ENCODE data around the gene CRAMP1. TPM values are rescaled to one million over a fixed set of nuclear protein-coding genes. Genes with fewer than 3 reads are reported as not detected.
"Not testable (repeated sequence)": the region's sequence is repeated elsewhere in the genome, so short reads cannot be mapped to it uniquely, and the experiment has no call there.

Gene CRAMP1
- polyA plus RNA-seq, 2 of the 4 experiments (the other 2 are of a cell fraction): 6.5 to 9.1 TPM

DNA sequence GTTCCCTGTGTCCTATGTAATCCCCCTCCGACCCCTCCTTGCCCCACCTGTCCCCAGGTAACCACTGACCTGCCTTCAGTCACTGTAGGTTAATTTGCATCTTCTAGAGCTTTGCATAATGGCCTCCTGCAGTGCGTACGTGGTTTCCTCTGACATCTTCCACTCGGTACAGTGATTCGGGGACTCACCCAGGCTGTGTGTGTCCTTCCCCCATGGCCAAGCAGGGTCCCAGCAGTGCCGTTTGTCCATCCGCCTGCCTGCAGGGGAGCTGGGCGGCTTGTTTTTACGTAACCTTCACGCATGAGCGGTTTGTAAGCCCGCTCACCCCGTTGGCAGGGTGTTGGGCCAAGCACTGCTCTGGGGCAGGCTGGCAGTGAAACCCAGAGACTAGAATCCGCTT is 101.8 kb downstream of the CRAMP1 start:
- TF ChIP-seq FOXS1 (CRISPR knock-in tag; IDR thresholded peaks at IDR 0.05) (no peak), ZNF302 (CRISPR knock-in tag; IDR thresholded peaks at IDR 0.05) (no peak), NPAS2 (CRISPR knock-in tag; IDR thresholded peaks at IDR 0.05; ENCODE audit: borderline replicate concordance) (no peak), TP53 (CRISPR knock-in tag; IDR thresholded peaks at IDR 0.05) (no peak), HEYL (CRISPR knock-in tag; IDR thresholded peaks at IDR 0.05) (no peak), RFX5 (IDR thresholded peaks at IDR 0.05) (no peak)
- FAIRE-seq (no peak), DNase-seq (ENCODE audit: low read depth in 1 of 2, low spot score in 1 of 2) (no peak), ATAC-seq (no peak)
- Histone ChIP-seq H3K4me3 (no peak overlapping the region), H3K4me2 (no peak overlapping the region), H3K27ac (no peak overlapping the region), H3K9me3 (no peaks in the 10 kb centered on the region), H3K4me1 (peaks cover 6% of the 10 kb centered on the region; the same call in 2 of the 3 replicates)
- POLR2A ChIA-PET: interaction anchor here (0.6 kb wide), 1 partner anchor 9 kb away, joined by 3 read pairs; no protein-coding TSS in a partner anchor
- WGBS (ENCODE audit: missing lambda C conversion rate): 94% methylated on average over 14 of the region's 14 CpGs
- CTCF ChIA-PET: no interaction called here

DNA sequence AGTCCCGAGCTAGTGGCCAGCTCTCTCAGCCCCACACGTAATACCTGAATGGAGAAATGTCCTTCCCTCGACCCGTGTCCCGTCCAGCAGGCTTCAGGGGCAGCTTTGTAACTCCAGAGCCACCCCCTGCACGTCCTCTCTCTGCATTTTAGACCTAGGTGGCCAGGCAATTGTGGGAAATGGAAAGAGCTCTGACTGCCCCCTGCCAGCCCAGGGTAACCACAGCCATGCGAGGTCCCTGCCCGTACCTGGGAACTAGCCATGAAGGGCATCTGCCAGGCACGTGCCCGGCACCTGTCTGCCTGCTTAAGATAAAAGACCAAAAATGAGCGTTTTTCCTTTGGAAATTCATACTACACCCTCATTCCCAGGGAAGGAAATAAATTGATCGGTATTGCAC is 103.1 kb downstream of the CRAMP1 start:
- ATAC-seq: no peak
- FAIRE-seq: no peak
- no peaks in the 10 kb centered on the region for H3K9me3 ChIP-seq
- DNase-seq (ENCODE audit: low read depth in 1 of 2, low spot score in 1 of 2): no peak
- POLR2A ChIA-PET: interaction anchor here (0.7 kb wide), 1 partner anchor 12 kb away, joined by 4 read pairs; no protein-coding TSS in a partner anchor
- TF ChIP-seq TP53 (CRISPR knock-in tag; IDR thresholded peaks at IDR 0.05): no peak
- no peak for TF ChIP-seq ELK1 (IDR thresholded peaks at IDR 0.05; ENCODE audit: low read depth, low read length)
- TF ChIP-seq, protein P1, sequence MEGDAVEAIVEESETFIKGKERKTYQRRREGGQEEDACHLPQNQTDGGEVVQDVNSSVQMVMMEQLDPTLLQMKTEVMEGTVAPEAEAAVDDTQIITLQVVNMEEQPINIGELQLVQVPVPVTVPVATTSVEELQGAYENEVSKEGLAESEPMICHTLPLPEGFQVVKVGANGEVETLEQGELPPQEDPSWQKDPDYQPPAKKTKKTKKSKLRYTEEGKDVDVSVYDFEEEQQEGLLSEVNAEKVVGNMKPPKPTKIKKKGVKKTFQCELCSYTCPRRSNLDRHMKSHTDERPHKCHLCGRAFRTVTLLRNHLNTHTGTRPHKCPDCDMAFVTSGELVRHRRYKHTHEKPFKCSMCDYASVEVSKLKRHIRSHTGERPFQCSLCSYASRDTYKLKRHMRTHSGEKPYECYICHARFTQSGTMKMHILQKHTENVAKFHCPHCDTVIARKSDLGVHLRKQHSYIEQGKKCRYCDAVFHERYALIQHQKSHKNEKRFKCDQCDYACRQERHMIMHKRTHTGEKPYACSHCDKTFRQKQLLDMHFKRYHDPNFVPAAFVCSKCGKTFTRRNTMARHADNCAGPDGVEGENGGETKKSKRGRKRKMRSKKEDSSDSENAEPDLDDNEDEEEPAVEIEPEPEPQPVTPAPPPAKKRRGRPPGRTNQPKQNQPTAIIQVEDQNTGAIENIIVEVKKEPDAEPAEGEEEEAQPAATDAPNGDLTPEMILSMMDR (IDR thresholded peaks at IDR 0.05): no peak
- TF ChIP-seq, protein P2, sequence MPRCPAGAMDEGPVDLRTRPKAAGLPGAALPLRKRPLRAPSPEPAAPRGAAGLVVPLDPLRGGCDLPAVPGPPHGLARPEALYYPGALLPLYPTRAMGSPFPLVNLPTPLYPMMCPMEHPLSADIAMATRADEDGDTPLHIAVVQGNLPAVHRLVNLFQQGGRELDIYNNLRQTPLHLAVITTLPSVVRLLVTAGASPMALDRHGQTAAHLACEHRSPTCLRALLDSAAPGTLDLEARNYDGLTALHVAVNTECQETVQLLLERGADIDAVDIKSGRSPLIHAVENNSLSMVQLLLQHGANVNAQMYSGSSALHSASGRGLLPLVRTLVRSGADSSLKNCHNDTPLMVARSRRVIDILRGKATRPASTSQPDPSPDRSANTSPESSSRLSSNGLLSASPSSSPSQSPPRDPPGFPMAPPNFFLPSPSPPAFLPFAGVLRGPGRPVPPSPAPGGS (IDR thresholded peaks at IDR 0.05): no peak
- TF ChIP-seq FOSL2 (IDR thresholded peaks at IDR 0.05): no peak
- no peak for TF ChIP-seq FOSL2 (CRISPR knock-in tag; IDR thresholded peaks at IDR 0.05)
- no peak for TF ChIP-seq JUNB (IDR thresholded peaks at IDR 0.05)
- no peak for TF ChIP-seq CHD2 (IDR thresholded peaks at IDR 0.05; ENCODE audit: low read length, partially characterized antibody)
- no peak for TF ChIP-seq HEYL (CRISPR knock-in tag; IDR thresholded peaks at IDR 0.05)
- no peak for TF ChIP-seq CHD4 (IDR thresholded peaks at IDR 0.05; ENCODE audit: borderline replicate concordance)
- TF ChIP-seq ZSCAN20 (CRISPR knock-in tag; IDR thresholded peaks at IDR 0.05): no peak
- TF ChIP-seq EHF (CRISPR knock-in tag; IDR thresholded peaks at IDR 0.05): no peak
- no peak for TF ChIP-seq BHLHE40 (IDR thresholded peaks at IDR 0.05; ENCODE audit: low read depth, low read length)
- TF ChIP-seq SMC3 (IDR thresholded peaks at IDR 0.05): no peak
- TF ChIP-seq SREBF2 (IDR thresholded peaks at IDR 0.05): no peak
- TF ChIP-seq CEBPB (IDR thresholded peaks at IDR 0.05): no peak
- no peak for TF ChIP-seq CBX8 (IDR thresholded peaks at IDR 0.05)
- H3K4me2 ChIP-seq: no peak overlapping the region
- H3K27ac ChIP-seq: no peak overlapping the region
- H3K4me1 ChIP-seq: peaks cover 18% of the 10 kb centered on the region
- WGBS (ENCODE audit: missing lambda C conversion rate): 92% methylated on average over 12 of the region's 12 CpGs
- H3K4me3 ChIP-seq: no peak overlapping the region
- CTCF ChIA-PET: interaction anchor here (1.2 to 1.5 kb wide), 3 partner anchors 9 to 43 kb away, joined by 4 to 7 read pairs (median 6); partner anchors contain the start of gene MAPK8IP3

DNA sequence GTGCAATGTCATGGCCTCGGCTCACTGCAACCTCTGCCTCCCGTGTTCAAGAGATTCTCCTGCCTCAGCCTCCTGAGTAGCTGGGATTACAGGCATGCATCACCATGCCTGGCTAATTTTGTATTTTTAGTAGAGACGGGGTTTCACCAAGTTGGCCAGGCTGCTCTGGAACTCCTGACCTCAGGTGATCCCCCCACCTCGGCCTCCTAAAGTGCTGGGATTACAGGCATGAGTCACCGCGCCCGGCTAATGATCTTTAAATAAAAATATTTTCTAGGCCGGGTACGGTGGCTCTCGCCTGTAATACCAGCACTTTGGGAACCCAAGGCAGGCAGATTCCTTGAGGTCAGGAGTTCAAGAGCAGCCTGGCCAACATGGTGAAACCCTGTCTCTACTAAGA is 106.1 kb downstream of the CRAMP1 start:
- Histone ChIP-seq H3K27ac (peak overlapping the region in 1 of 2 experiments; percentile 23; a peak in 2 of 6 replicates), H3K4me1 (peaks cover 38% of the 10 kb centered on the region)

More for the DNA sequence above, 106.1 kb downstream of the CRAMP1 start:
- POLR2A ChIA-PET; CTCF ChIA-PET; H3K4me2 ChIP-seq; DNase-seq (ENCODE audit: low read depth in 1 of 2, low spot score in 1 of 2); H3K9me3 ChIP-seq; FAIRE-seq; ATAC-seq; H3K4me3 ChIP-seq; TF ChIP-seq FOSL2 (IDR thresholded peaks at IDR 0.05): not testable (repeated sequence)
- TF ChIP-seq FOSL2 (CRISPR knock-in tag; IDR thresholded peaks at IDR 0.05): peak; percentile 32; the same call in 1 of the 2 replicates
- WGBS (ENCODE audit: missing lambda C conversion rate): 54% methylated on average over 10 of the region's 10 CpGs
